ENCODE data around the gene MEGF6.

DNA sequence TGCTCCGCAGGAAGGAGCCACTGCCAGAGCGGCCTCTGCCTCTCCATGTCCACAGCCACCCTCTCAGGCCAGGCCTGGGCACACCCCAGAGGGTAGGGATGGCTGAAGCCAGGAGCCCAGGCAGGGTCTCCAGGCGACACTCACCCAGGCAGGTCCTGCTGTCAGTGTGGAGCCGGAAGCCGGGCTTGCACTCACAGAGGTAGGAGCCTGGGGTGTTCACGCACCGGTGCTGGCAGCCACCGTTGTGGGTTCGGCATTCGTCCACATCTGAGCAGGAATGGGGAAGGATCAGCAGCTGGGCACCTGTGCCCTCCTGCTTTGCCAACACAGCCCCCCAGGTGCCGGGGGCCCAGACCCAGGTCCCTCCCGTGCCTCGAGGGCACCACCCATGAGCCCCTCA lies 87.3 kb downstream of the MEGF6 start:
- TF ChIP-seq POLR2A (IDR thresholded peaks at IDR 0.05; ENCODE audit: low read length) (no peak), GATA1 (IDR thresholded peaks at IDR 0.05; ENCODE audit: low read depth, low read length) (no peak)

Measured in erythroblast (primary cell).